Fibroblast of the conjunctiva (primary cell): Measurements from ENCODE around the gene RPL29.

Experiments
- DNase-seq: peaks from one replicate; pipeline ENCODE4 v3.0.0-alpha.2; 2010; ENCODE audit warnings: low read depth

Gene RPL29

DNA sequence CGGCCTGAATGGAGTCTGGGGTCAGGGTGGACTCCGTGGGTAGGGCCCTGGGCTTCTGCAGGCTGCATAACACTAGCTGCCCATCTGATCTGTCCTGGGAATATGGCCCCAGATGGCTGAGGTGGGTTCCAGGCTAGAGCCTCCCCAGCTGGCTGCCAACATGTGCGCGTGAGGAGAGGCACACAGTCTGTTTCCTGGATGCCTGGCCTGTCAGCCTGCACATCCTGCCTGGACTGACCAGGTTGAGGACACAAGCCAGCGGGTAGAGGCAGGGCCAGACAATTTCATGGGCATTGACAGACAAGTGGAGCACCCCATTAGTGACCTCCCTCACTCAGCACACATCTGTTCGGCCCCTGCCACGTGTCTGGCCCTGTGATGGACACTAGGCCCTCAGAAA, 29.8 kb upstream of the RPL29 start:
- no peak for DNase-seq

DNA sequence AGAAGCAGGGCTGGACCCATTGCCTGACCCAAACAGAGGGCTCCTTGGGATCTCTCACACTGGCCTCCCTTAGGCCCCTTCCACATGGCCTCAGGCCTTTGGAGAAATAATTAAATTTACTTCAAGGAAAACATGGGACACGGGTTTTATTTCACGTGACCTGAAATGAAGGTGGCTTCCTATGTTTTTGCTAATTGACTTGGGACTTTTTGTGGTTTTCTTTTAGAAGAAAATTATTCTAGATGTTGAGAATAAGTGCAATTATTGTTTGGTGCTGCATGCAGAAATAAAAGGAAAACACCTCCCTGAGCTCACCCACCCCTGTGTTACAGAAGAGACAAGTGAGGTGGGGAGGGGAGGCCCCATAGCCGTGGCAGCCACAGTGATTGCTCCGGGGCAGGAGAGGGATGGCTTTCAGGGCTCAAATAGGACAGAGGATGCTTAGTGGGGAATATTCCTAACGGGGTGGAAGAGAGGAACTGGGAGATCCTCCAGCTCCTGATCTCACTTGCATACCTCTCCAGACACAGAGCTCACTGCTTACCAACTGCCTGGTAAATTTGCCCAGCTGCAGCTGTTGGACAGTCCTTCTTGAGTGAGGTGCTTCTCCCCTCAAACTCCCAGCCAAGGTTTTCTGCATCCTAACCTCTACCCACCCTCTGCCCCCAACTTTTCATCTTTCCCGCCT, 29.2 kb upstream of the RPL29 start:
- DNase-seq, result no peak

DNA sequence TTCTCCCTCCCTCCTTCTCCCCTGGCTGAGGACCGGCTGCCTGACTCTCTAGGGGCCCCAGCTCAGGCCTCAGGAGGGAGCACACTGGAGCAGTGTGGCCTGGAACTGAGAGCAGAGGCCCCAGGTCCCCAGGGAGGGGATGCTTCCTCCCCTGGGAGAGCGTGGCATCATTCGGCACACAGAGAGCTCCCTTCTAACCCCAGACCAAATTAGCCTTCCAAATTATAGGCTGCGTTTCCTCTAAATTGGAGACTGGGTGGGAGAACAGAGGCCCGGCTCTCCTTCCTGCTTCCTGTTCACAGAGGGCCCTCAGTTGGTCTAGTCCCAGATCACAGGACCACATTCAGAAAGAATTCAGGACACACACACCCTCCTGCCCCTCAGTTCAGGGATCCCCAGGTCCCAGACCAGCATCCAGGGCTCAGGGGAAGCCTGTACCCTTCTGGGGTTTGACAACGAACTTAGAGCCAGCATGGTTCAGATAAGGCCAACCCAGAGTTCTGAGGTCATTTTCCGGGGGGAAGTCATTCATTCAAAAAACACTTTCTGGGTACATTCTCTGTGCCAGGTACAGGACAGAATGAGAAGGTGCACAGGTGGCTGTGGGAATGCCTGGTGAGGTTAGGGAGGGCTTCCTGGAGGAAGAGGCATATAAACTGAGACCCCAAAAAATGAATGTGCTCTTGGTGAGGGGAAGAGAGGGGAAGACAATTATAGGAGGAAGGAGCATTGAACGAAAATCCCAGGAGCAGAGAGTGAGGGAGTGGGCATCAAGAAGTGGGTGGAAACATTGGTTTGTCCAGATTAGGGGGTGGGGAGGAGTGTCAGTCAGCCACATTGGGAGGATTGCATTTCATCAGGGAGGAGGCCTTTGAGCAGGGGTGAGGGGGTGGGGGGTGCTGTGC, 28.4 kb upstream of the RPL29 start:
- no peak for DNase-seq

DNA sequence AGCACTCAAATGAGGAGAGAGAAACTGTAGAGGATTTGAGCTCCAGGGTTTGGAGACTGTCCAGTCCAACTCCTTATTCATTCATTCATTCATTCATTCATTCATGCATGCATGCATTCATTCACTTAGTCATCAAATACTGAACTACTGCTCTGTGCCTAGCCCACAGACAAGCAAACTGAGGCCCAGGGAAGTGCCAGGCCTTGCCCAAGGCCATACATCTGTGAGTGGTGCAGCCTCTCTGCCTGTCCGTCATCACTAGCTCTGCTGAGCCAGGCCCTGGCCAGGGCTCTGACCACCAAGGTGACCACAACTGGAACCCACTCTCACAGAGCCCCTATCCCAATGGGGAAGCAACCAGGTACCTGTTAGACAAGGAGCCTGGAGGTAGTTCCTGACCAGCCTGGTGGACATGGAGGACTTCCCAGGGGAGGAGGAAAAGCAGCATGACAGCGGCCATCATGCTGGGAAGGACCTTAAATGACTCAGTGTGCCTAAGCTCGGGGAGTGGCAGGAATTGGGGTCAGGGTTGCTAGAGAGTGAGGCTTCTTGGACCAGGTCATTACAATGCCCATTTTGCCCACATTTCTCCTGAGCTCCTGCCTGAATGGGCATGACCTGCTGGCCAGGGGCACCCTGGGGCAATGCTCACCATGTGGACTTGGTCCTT, 27.5 kb upstream of the RPL29 start:
- DNase-seq, result no peak

DNA sequence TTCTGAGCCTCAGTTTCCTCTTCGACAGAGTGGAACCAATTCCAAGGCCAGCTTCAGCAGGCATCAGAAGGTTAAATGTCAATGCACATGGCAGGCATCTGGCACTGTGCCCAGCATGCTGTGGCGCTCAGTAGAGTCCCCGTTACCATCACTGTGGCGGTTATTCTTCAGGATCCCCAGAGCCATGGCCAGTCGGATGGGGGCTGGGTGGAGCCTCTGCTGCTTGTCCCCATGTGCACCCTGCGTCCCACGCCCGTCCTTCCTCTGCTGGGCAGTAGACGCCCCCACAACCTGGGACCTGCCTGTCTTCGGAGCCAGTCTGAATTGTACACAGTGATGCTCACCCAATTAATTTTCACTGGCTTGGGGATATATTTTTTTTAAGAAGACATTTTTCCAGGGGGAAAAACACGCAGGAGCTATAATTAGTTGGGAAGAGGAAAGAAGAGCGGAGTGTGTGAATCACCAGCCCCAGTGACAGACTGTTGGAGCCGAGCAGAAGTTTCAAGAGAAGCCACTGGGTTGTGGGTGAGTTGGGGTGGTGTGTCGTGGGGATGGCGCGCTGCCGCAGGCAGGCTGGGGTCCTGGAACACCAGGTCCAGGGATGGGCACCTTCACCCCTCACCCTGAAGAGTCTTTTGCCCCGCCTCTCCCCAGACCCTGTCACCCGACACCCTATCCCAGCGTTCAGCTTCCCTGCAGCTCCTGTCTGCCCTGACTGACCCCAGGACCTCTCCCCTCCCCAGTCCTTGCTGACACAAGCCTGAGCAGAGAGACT, 26.8 kb upstream of the RPL29 start:
- no peak for DNase-seq

DNA sequence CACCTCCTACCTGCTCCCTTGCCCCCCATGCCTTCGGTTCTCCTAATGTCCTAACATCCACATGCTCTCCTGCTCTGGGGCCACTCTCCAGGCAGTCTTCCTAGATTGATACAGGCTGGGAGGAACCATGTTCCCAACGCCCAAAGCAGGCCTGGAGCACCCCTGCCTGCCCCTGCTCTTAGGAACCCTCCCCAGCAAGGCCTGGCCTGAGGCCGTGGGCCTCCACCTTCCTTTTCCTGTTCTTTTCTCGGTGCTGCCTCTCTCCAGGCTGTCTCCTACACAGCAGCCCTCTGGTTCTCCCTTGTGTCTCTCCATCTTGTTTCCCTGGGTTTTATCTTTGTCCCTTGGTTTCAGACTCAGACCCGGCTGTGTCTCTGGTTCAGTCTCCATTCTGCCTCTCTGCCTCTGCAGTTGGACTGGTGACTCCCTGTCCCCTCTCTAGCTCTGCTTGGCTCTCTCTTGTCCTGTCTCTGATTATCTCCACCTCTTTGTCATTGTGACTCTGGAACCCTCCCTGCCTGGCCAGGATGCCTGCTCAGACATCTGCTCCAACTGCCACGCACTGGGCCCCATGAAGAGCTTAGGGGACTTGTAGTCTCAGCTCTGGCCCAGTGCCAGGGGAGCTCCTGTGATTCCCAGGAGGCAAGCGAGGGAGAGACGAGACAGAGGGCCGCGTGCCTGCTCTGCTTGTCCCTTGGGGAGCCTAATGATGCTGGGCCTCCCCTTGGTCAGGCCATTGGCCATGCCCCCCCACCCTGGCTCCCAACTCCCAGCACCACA, 26.0 kb upstream of the RPL29 start:
- DNase-seq, result no peak

DNA sequence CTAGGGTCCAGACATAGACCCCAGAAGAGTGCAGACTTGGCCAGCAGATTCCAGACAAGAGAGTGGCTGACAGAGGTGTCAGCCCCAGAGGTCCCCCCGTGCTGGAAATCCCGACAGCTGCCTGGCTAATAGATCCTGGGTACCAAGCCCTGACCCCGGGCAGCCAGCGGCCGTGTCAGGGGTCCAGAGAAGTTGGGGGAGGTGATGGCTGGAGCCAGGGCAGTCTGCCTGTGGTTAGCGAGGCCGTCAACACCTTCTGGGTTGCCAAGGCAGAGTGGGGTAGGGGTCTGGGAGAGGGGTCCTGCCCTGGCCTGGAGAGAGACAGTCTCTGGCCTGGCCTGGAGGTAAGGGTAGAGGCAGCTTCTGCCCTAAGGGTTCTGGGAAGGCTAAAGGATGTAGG, 25.1 kb upstream of the RPL29 start:
- no peak for DNase-seq

DNA sequence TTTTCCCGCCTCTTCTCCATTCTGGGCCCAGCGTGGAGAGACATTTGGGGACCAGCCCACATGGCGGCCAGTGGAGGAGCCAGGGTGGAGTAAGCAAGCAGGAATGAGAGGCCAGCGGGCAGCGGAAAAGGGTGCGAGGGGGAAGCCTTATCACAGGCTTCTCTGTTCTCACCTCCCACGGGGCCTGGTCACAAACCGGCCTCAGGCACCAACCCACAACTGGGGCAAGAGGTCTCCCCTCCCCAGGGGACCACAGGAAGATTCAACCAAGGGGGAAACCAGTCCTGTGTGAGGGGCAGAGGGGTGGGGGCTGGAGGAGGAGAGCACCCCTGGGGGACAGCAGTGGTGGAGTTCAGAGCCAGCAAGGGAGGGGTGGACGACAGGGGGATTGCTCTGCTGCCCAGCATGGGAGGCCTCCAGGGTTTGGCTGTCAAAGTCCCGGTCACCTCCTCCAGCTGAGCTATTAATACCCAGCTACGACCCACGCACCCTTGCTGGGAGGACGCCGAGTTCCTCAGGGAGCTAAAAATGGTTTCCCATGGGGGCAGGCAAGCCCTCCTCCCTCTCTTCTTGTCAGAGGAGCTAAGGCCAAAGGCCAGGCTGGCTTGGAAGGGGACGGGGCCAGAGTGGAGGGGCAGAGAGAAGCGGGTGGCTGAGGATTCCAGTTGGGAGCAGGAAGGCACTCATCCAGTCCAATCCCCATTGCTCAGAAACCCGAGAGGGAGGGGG, 23.8 kb upstream of the RPL29 start:
- DNase-seq, result no peak

DNA sequence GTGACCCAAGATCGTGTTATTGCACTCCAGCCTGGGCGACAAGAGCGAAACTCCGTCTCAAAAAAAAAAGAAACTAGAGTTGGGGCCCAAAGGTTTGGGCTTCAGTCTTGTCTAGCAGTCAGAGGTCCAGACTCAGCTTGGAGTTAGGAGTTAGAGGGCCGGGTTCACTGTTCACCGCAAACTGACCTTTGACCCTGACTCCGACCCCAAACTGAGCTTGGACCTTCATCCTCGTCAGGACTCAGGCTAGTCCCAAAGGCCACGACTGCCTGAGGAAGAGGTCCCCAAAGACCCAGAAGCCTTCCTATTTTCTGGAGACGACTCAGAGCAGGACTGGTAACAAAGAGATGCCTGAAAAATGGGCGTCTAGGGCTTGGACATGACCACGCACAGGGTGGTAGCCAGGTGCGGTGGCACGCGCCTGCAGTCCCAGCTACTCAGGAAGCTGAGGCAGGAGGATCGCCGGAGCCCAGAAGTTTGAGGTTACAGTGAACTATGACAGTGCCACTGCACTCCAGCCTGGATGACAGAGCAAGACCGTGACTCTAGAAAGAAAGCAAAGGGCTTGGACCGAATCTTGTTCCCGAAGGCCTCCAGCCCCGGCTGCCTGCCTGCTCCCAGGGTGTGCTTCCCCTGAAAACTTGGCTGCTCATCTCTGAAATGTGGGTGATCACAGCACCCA, 22.8 kb upstream of the RPL29 start:
- DNase-seq, result no peak

DNA sequence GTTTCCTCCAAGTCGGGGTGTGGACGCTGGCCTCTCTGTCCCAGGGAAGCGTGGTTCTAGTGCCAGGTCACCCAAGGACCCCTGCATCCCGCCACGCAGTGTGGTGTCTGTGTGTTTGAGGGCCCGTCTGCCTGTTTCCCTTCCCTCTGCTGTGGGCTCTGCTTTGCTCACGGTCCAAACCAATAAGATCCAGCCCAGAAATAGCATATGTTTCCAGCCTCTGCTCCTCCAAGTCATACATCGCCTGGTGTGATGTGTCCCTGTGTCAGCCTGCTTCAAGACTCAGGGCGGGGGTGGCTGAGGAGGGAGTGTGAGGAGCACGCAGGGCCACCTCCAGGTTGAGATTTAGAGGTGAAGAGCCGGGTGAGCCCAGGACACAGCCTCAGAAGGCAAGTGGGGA, 21.9 kb upstream of the RPL29 start:
- DNase-seq, result no peak

DNA sequence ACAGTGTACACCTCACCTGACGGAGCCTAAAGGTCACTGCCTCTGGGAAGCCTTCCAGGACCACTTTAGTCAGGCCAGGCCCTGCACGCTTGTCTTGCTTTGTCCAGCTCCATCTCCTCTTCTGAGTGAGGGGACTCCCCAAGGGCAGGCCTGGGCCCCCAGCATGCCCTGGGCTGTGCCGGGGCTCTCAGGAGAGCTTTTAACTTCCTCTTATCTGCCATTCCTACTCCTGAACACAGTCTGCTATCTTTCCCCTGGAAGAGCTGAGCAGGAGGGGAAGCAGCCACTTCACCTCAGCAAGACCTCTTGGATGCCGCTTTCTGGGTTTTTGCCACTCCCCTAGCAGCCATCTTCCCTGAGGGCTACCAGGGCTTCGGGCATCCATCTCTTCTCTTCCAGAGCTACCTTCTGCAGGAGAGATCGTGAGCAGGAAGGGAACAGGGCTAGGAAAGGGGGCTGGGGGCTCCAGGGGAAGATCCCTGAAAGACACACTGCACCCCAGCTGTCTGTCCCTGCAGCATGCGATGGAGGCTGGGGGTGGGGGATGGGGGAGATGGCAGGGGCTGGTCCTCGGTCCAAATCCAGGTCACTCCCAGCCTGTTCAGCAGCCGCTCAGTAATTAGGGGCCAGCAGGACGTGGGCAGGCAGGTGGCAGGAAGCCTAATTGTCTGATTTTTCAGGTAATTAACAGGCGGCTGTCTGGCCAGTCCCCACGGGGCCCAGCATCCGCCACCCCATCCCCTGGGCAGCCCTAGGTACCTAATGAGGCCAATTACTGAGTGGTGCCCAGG, 19.9 kb upstream of the RPL29 start:
- DNase-seq, result no peak

DNA sequence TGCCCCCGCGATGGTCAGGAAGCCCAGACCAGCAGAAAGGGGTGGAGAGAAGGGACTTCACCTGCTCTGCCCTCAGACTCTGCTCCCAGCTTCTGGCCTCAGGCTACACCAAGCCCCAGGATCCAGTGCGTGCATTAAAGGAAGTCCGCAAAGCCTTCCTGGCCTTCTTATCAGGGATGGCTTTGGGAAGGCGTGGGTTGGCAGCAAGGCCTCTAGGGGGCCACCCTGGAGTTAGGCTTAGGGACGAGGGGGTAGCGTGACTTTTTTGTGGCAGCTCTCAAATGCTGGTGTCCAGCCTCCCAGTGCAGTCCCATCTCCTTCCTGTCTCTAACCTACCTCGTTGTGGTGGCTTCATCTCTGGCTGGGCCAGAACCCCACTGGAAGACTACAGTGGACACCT, 18.9 kb upstream of the RPL29 start:
- no peak for DNase-seq

DNA sequence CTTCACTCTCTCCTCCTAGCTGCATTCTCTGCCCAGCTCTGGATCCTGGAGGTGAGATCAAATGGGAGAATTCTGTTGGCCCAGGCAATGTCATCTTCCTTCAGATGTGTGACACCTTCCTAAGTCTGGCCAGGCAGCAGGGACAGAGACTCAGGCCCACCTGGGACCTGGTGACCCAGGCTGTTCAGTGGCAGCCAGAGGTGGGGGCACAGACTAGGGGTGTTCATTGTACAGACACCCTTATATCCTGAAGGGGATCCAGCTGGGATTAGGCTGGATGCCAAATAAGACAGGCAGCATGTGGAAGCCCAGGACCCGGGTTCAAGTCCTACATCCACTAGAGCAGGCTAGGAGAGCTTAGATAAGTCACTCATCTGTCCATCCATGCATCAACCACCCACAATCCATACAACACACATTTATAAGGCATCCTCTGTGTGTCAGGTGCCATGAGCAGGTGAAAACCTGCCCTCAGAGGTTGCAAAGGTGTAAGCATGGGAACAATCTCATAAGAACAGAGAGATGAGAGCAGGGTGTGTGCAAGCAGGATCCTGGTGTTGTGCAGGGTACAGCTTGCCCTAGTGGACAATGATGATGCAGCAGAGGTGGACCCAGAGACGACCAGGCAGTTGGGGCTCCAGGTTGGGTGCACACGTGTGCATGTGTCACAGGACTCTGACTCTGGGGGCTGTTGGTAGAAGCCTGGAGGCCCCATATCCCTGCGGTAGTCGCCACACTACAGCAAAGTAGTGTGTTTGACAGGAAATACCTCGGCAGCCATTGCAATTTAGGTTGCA, 18.3 kb upstream of the RPL29 start:
- no peak for DNase-seq

DNA sequence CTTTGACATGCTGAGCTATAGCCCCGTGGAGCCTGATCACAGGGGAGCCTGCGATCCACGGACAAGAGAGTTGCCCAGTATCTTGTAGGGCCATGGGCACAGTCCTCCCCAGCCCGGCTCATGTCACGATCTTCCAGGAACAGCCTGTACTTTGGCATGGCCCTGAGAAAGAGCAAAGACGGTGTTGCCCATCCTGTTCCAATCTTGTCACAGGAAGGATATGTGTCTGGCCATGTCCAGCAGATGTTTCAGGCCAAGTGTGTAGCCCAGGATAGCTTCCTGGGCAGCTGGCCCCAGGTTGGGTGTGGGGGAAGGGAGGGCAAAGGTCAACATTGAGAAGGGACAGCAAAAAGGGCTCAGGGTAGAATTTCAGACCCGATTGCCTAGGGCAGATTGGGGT, 17.0 kb upstream of the RPL29 start:
- no peak for DNase-seq

DNA sequence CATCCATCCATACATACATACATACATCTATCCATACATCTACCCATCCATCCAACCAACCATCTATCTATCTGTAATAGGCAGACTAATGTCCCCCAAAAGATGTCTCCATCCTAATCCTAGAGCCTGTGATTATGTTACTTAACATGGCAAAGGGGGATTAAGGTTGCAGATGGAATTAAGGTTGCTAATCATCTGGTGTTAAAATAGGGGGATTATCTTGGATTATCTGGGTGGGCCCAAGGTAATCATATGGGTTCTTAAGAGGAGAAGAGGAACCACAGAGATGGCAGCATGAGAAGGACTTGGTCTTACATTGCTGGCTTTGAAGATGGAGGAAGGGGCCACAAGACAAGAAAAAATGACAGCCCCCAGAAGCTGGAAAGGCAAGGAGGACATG, 14.7 kb upstream of the RPL29 start:
- no peak for DNase-seq

DNA sequence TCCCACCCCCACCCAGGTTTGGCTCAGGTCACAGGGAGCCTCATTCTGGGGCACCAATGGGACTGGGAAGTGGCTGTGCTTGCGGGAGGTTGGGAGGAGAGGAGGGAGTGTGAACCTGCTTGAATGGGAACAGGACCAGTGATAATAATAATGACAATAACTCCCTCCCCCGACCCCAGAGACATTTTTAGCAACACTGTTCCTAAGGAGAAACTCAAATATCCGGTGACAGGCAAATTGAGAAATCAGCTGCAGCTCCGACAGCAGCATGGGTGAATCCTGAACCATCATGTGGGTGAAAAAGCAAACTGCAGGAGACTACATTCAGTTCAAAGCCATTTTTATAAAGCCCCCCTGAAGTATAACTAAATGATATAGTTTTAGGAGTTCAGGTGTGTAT, 11.6 kb upstream of the RPL29 start:
- DNase-seq, result no peak

DNA sequence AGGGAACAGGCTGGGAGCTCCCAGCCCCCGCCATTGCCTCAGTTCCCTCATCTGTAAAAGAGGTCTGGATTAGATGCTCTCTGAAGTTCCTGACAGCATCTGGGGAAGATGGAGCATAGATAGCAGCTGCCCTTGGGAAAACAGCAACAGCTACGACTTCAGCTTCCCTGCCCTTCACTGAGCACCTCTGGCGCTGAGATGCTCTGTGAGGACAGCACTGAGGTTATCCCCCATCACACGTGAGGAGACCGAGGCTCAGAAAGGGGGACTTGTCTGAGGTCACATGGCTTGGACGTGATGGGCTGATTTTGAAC, 11.1 kb upstream of the RPL29 start:
- no peak for DNase-seq

DNA sequence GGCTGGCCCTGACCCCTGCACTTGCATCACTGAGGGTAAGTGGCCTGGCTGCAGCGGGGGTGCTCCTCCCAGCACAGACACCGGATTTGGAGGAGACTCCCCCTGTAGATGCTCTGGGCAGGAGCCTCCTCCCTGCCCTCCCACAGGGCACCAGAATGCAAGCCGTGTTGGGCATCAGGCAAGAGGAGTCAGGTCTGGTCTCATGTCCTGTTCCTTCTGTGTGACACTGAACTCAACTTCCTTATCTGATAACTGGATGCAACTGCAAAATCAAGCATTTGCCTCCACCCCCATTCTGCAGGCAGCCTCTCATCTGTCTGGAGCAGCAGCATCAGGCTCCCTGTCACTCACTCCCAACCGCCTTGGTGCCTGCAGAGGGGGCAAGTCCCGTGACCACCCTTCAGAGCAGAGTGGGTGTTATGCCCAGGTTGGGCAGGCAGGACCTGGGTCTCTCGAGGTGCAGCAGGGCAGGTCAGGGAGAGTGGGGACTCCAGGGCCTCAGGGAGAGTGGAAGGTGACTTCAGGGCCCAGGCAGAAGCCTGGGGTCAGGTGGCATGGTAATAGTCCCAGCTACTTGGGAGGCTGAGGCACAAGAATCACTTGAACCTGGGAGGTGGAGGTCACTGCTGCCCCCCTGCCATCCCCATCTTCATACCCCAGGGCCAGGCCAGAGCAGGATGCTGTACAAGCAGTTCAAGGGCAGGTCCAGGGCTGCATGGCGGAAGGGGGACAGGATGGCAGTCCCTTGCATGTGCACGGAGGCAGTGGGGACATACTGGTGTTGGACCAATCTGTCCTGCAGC, 10.5 kb upstream of the RPL29 start:
- DNase-seq, result no peak
